Liver (tissue), 3 donors: ENCODE measurements around the gene PRPF6.

ENCODE experiments used
- EGR1 ChIP-seq, 2 donors: IDR thresholded peaks; 2 replicates each; pipeline ENCODE4 v1.6.1; 2016 to 2018; ENCODE audit warnings: antibody characterized with exemption in 2 of 2, low read depth in 2 of 2
- ZBTB33 ChIP-seq: IDR thresholded peaks from 2 replicates; pipeline ENCODE4 v1.6.1; 2016; ENCODE audit warnings: antibody characterized with exemption
- TF ChIP-seq, protein P1 (sequence below): fragments of 150-350 bp; IDR thresholded peaks from 2 replicates; pipeline ENCODE4 v1.5.1; 2017; ENCODE audit warnings: improper control_type of control experiment, low read depth, low read length; ENCODE audit not compliant: missing input control
- donor health status: healthy.
- donor health status: healthy.

GRCh38 chr20:64058536-64058935, 77.6 kb downstream of the PRPF6 start:
- TF ChIP-seq, protein P1, sequence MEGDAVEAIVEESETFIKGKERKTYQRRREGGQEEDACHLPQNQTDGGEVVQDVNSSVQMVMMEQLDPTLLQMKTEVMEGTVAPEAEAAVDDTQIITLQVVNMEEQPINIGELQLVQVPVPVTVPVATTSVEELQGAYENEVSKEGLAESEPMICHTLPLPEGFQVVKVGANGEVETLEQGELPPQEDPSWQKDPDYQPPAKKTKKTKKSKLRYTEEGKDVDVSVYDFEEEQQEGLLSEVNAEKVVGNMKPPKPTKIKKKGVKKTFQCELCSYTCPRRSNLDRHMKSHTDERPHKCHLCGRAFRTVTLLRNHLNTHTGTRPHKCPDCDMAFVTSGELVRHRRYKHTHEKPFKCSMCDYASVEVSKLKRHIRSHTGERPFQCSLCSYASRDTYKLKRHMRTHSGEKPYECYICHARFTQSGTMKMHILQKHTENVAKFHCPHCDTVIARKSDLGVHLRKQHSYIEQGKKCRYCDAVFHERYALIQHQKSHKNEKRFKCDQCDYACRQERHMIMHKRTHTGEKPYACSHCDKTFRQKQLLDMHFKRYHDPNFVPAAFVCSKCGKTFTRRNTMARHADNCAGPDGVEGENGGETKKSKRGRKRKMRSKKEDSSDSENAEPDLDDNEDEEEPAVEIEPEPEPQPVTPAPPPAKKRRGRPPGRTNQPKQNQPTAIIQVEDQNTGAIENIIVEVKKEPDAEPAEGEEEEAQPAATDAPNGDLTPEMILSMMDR: no peak
- TF ChIP-seq EGR1 (IDR thresholded peaks at IDR 0.05; ENCODE audit: low read depth in 2 of 2) (no peak), ZBTB33 (no peak)
